Measurements from ENCODE around the gene MFAP4. TPM values are rescaled to one million over a fixed set of nuclear protein-coding genes. Genes with fewer than 3 reads are reported as not detected.

MFAP4 gene
- total RNA-seq, 1 donor from 2014 or later = 179 TPM

- Histone ChIP-seq H3K9me3 (no peaks in the 10 kb centered on the region), H3K27ac (peak overlapping the region; percentile 77), H3K27me3 (ENCODE audit: low read depth) (no peaks in the 10 kb centered on the region), H3K4me1 (peaks cover 74% of the 10 kb centered on the region), H3K4me3 (no peak overlapping the region), H3K36me3 (peaks cover 57% of the 10 kb centered on the region)
- intact Hi-C loops (cut with DNase I) = no loop called here
- ATAC-seq (no peak), DNase-seq (no peak)
- no peak for TF ChIP-seq CTCF (IDR thresholded peaks at IDR 0.05)
These were observed 3.1 kb downstream of the MFAP4 start for GRCh38 chr17:19383681-19384470.

GRCh38 chr17:19382531-19383444 lies 4.2 kb downstream of the MFAP4 start:
- DNase-seq = no peak

GRCh38 chr17:19381741-19382444 lies 5.1 kb downstream of the MFAP4 start:
- Histone ChIP-seq H3K27me3 (ENCODE audit: low read depth) (no peaks in the 10 kb centered on the region), H3K27ac (no peak overlapping the region), H3K9me3 (no peaks in the 10 kb centered on the region), H3K4me1 (peaks cover 59% of the 10 kb centered on the region), H3K4me3 (no peak overlapping the region), H3K36me3 (peaks cover 57% of the 10 kb centered on the region)
- no peak for ATAC-seq
- no peak for TF ChIP-seq CTCF (IDR thresholded peaks at IDR 0.05)
- intact Hi-C loops (cut with DNase I) = no loop called here
- no peak for DNase-seq

More at GRCh38 chr17:19382531-19383444, 4.2 kb downstream of the MFAP4 start:
- no peak for ATAC-seq
- intact Hi-C loops (cut with DNase I) = no loop called here
- H3K9me3 ChIP-seq = no peaks in the 10 kb centered on the region
- H3K27ac ChIP-seq = no peak overlapping the region
- H3K27me3 ChIP-seq (ENCODE audit: low read depth) = no peaks in the 10 kb centered on the region
- no peak overlapping the region for H3K4me3 ChIP-seq
- peaks cover 57% of the 10 kb centered on the region for H3K36me3 ChIP-seq
- TF ChIP-seq CTCF (IDR thresholded peaks at IDR 0.05) = no peak
- H3K4me1 ChIP-seq = peaks cover 64% of the 10 kb centered on the region

GRCh38 chr17:19381361-19381740 lies 5.6 kb downstream of the MFAP4 start:
- H3K36me3 ChIP-seq = peaks cover 57% of the 10 kb centered on the region
- intact Hi-C loops (cut with DNase I) = no loop called here
- no peak overlapping the region for H3K4me3 ChIP-seq
- H3K9me3 ChIP-seq = no peaks in the 10 kb centered on the region
- ATAC-seq = no peak
- no peak for DNase-seq
- no peak for TF ChIP-seq CTCF (IDR thresholded peaks at IDR 0.05)
- peaks cover 56% of the 10 kb centered on the region for H3K4me1 ChIP-seq
- no peak overlapping the region for H3K27ac ChIP-seq
- no peaks in the 10 kb centered on the region for H3K27me3 ChIP-seq (ENCODE audit: low read depth)
